ENCODE data around the gene PPL.

- TF ChIP-seq, protein P1, sequence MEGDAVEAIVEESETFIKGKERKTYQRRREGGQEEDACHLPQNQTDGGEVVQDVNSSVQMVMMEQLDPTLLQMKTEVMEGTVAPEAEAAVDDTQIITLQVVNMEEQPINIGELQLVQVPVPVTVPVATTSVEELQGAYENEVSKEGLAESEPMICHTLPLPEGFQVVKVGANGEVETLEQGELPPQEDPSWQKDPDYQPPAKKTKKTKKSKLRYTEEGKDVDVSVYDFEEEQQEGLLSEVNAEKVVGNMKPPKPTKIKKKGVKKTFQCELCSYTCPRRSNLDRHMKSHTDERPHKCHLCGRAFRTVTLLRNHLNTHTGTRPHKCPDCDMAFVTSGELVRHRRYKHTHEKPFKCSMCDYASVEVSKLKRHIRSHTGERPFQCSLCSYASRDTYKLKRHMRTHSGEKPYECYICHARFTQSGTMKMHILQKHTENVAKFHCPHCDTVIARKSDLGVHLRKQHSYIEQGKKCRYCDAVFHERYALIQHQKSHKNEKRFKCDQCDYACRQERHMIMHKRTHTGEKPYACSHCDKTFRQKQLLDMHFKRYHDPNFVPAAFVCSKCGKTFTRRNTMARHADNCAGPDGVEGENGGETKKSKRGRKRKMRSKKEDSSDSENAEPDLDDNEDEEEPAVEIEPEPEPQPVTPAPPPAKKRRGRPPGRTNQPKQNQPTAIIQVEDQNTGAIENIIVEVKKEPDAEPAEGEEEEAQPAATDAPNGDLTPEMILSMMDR (IDR thresholded peaks at IDR 0.05) = no peak
- no peak for TF ChIP-seq POLR2A (IDR thresholded peaks at IDR 0.05)
These were observed 44.5 kb upstream of the PPL start for GRCh38 chr16:4981473-4981872.
